Mucosa of rectum (tissue), 2 donors: ENCODE measurements around the gene CMC4.

ENCODE experiments used
- H3K27ac ChIP-seq, 2 donors: one replicate each; pipeline ENCODE4 v1.7.0; 2013; ENCODE audit warnings: inconsistent platforms in 2 of 2, low read depth in 2 of 2, low read length in 2 of 2
- H3K27me3 ChIP-seq, 2 donors: one replicate each; pipeline ENCODE4 v1.7.0; 2013; ENCODE audit warnings: low read length in 2 of 2; ENCODE audit not compliant: control insufficient read depth in 2 of 2, insufficient read depth in 2 of 2
- H3K36me3 ChIP-seq, 2 donors: one replicate each; pipeline ENCODE4 v1.7.0; 2013; ENCODE audit warnings: low read length in 2 of 2; ENCODE audit not compliant: control insufficient read depth in 2 of 2, insufficient read depth in 2 of 2
- H3K4me1 ChIP-seq, 2 donors: one replicate each; pipeline ENCODE4 v1.7.0; 2013; ENCODE audit warnings: low read length in 2 of 2, mild to moderate bottlenecking in 1 of 2; ENCODE audit not compliant: control insufficient read depth in 2 of 2, insufficient read depth in 2 of 2
- H3K4me3 ChIP-seq, 2 donors: one replicate each; pipeline ENCODE4 v1.7.0; 2013; ENCODE audit warnings: low read length in 2 of 2
- H3K9ac ChIP-seq, 2 donors: one replicate each; pipeline ENCODE4 v1.7.0; 2013; ENCODE audit warnings: low read length in 2 of 2, low read depth in 1 of 2, mild to moderate bottlenecking in 1 of 2
- H3K9me3 ChIP-seq, 2 donors: one replicate each; pipeline ENCODE4 v1.7.0; 2013; ENCODE audit warnings: low read length in 2 of 2; ENCODE audit not compliant: control insufficient read depth in 2 of 2
- donor health status: healthy.
- donor health status: Normal muscosa, but diverticular disease.

Gene CMC4, protein sequence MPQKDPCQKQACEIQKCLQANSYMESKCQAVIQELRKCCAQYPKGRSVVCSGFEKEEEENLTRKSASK

DNA sequence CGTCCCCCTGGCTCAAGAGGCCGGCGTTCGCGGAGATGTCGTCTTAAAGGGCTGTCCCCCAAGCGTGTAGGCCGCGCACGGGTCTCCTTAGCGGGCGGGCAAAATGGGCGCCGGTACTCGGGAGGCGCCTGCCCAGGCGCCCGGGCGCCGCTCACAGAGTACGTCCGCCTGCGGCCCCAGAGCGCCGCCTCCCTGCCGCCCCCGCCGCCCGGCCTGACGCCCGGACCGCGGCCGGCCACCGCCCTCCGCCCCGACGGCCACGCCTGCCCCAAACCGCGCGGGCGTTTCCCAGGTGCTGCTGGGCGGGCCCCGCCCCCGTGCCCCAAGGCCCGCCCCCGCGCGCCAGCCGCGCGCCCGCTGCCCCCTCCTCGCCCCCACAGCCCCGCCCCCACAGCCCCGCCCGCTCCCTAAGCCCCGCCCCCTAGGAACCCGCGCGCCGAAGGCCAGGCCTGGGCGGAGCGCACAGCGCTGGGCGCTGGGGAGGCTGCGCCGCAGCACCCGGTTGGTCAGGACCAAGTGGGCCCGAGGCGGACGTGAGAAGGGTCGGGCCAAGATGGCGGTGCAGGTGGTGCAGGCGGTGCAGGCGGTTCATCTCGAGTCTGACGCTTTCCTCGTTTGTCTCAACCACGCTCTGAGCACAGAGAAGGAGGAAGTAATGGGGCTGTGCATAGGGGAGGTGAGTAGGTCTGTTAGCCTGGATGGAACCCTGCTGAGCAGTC is at the start of gene CMC4, which contains the start of the genes BRCC3 and MTCP1:
TSS of gene CMC4 (minus strand) at position 162 of the 719 bp plus-strand sequence. CDS start 7,113 bp downstream, outside the sequence.
TSS of gene BRCC3 (plus strand) at position 534 of the 719 bp plus-strand sequence. CDS start at position 554, 20 bp downstream.
TSS of gene MTCP1 (minus strand) at position 162 of the 719 bp plus-strand sequence. CDS start 5,126 bp downstream, outside the sequence.
- Histone ChIP-seq H3K4me1 (peaks cover 0 to 4% of the 10 kb centered on the region in 2 donors), H3K36me3 (peaks cover 0 to 3% of the 10 kb centered on the region in 2 donors), H3K27ac (peak within 1 kb of the TSS; percentile 81 to 89), H3K9me3 (no peaks in the 10 kb centered on the region), H3K9ac (peak within 1 kb of the TSS; percentile 76 to 79), H3K27me3 (no peaks in the 10 kb centered on the region), H3K4me3 (peak within 1 kb of the TSS; percentile 81 to 86)

GRCh38 chrX:155115174-155115819 is 44.4 kb upstream of the CMC4 start:
- H3K27ac ChIP-seq = no peak overlapping the region
- no peaks in the 10 kb centered on the region for H3K27me3 ChIP-seq
- H3K36me3 ChIP-seq = peaks cover 0 to 7% of the 10 kb centered on the region in 2 donors
- no peaks in the 10 kb centered on the region for H3K9me3 ChIP-seq
- no peaks in the 10 kb centered on the region for H3K4me1 ChIP-seq
- no peak overlapping the region for H3K4me3 ChIP-seq
- H3K9ac ChIP-seq = no peak overlapping the region

DNA sequence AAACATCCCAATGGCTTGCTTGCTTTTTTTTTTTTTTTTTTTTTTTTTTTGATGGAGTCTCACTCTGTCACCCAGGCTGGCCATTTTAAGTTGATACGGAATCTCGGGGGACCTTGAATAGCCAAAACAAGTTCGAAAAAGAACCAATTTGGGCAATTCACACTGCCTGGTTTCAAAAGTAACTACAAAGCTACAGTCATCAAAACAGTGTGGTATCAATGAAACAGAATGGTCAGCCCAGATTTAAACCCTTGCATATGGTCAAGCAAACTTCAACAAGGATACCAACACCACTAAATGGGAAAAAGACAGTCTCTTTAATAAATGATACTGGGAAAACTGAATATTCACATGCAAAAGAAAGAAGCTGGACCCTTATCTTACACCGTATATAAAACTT is 42.2 kb upstream of the CMC4 start:
- Histone ChIP-seq H3K9me3 (no peaks in the 10 kb centered on the region), H3K4me1 (no peaks in the 10 kb centered on the region), H3K4me3 (no peak overlapping the region), H3K36me3 (peaks cover 0 to 7% of the 10 kb centered on the region in 2 donors), H3K27ac (no peak overlapping the region), H3K27me3 (no peaks in the 10 kb centered on the region), H3K9ac (no peak overlapping the region)

- H3K9me3 ChIP-seq = no peaks in the 10 kb centered on the region
- H3K4me1 ChIP-seq = no peaks in the 10 kb centered on the region
- H3K4me3 ChIP-seq = no peak overlapping the region
- no peak overlapping the region for H3K9ac ChIP-seq
- no peaks in the 10 kb centered on the region for H3K27me3 ChIP-seq
- no peak overlapping the region for H3K27ac ChIP-seq
- peaks cover 0 to 5% of the 10 kb centered on the region in 2 donors for H3K36me3 ChIP-seq
Observed at GRCh38 chrX:155112171-155112570, 41.2 kb upstream of the CMC4 start.

DNA sequence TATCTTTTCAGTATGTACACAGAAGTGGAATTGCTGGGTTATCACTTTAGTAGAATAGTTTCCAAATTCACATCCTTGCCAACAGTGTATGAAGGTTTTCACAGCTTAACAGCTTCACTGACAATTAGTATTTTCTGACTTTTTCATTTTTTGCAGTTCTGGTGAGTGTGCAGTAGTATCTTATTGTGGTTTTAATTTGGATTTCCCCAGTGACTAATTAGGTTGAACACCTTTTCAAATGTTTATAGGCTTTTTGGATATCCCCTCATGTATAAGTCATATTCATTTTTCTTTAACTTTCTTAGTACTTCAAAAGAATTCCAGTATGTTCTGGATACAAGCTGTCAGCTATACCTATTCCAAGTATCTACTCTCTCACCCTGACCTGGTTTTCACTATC is 37.5 kb upstream of the CMC4 start:
- Histone ChIP-seq H3K36me3 (no peaks in the 10 kb centered on the region), H3K4me1 (no peaks in the 10 kb centered on the region), H3K9me3 (no peaks in the 10 kb centered on the region), H3K4me3 (no peak overlapping the region), H3K9ac (no peak overlapping the region), H3K27me3 (no peaks in the 10 kb centered on the region), H3K27ac (no peak overlapping the region)

DNA sequence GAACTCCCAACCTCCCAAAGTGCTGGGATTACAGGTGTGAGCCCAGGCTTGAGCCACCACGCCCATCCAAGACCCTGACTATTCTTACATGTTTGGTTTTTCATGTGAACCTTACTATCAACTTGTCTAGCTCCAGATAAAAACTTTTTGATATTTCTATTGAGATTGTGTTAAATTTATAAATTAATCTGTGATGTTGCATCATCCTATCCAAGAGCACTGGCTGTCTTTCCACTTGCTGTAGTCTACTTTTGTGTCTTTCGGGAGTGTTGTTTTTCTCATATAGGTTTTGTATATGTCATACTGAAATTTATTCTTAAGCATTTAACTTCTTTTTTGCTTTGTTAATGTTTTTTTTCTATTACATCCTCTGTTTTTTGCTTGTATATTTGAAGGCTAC is 35.0 kb upstream of the CMC4 start:
- no peak overlapping the region for H3K27ac ChIP-seq
- no peak overlapping the region for H3K4me3 ChIP-seq
- no peak overlapping the region for H3K9ac ChIP-seq
- no peaks in the 10 kb centered on the region for H3K36me3 ChIP-seq
- H3K27me3 ChIP-seq = no peaks in the 10 kb centered on the region
- H3K9me3 ChIP-seq = no peaks in the 10 kb centered on the region
- no peaks in the 10 kb centered on the region for H3K4me1 ChIP-seq

DNA sequence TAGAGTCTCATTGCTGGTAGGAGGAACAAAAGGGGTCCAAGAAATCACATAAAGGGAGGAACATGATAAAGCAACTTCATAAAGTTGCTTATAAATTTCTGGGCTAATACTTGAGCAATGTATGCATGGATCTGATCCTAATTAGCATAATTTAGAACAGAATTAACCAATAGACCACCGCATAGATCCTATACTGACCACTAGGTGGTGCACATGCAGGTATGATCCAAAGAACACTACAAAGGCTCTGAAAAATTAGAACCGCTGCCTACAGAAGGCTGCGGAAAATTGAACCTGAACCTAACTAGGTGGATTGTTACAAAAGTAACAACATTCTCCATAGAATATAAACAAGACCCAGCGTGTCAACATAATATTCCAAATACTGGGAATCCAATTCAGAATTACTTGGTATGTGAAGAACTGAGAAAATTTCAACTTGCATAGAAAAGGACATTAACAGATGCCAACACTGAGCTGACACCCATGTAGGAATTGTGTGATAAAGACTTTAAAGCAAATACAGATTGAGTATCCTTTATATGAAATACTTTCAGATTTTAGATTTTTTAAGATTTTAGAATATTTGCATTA is 23.6 kb upstream of the CMC4 start:
- H3K9ac ChIP-seq = no peak overlapping the region
- no peaks in the 10 kb centered on the region for H3K27me3 ChIP-seq
- H3K27ac ChIP-seq = no peak overlapping the region
- no peak overlapping the region for H3K4me3 ChIP-seq
- H3K9me3 ChIP-seq = no peaks in the 10 kb centered on the region
- H3K4me1 ChIP-seq = no peaks in the 10 kb centered on the region
- H3K36me3 ChIP-seq = no peaks in the 10 kb centered on the region

DNA sequence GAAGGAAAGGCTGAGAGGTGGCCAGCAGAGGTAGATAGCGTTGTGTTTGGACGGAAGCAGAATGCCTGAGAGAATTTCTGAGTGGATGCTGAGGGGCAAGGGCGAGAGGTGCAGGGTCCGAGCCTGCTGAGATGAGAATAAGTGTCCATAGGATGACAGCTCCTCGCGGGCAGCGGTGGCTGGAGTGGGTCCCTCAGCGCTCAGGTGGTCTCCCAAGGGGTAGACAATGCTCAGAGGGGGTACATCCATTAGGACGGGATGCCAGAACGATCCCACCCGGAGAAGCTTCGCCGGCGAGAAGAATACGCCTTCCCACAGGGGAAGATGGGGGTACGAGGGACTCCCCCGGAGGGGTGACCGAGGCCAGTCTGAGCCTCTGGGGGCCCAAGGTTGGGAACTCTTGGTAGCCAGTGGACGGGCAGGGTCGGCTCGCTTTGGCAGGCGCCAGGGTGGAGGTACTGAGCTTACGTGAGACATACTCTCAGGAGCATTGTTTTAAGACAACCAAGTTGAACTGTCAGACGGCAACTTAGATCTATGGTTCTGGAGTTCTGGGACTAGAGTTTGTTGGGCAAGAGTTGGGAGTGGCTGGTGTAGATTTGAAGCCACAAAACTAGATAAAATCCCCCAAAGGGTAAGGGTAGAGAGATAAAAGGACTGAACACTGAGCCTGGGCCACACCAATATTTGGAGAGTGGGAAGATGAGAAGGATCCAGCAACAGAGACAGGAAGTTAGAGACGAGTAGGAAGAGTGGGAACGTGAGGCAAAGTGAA is 16.2 kb upstream of the CMC4 start:
- H3K4me3 ChIP-seq = no peak overlapping the region
- no peak overlapping the region for H3K9ac ChIP-seq
- H3K27me3 ChIP-seq = no peaks in the 10 kb centered on the region
- H3K27ac ChIP-seq = no peak overlapping the region
- no peaks in the 10 kb centered on the region for H3K9me3 ChIP-seq
- no peaks in the 10 kb centered on the region for H3K4me1 ChIP-seq
- H3K36me3 ChIP-seq = peaks cover 0 to 8% of the 10 kb centered on the region in 2 donors

DNA sequence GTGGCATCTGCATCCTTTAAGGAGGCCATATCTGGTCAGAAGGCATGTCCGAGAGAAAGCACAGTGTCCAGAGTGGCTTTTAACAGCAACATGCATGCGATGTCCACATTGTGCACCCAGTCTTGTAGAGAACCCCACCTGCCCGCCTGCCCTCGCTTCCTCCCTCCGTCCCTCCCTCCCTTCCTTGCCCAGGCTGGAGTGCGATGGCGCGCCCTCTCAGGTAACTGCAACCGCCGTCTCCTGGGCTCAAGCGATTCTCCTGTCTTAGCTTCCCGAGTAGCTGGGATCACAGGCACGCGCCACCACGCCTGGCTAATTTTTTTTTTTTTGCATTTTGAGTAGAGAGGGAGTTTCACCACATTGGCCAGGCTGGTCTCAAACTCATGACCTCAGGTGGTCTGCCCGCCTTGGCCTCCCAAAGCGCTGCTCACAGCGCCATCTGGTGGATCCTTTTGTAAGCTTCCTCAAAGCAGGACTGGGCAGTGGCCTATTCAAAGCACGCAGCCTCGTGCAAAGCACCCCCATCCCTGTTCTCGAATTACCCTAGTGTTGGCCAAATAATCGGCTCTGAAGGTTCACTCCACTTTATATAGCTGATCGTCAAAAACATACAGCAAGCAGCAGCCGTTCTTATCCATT is 15.4 kb upstream of the CMC4 start:
- H3K27me3 ChIP-seq = no peaks in the 10 kb centered on the region
- no peak overlapping the region for H3K27ac ChIP-seq
- H3K36me3 ChIP-seq = peaks cover 0 to 8% of the 10 kb centered on the region in 2 donors
- no peaks in the 10 kb centered on the region for H3K4me1 ChIP-seq
- H3K9me3 ChIP-seq = no peaks in the 10 kb centered on the region
- no peak overlapping the region for H3K4me3 ChIP-seq
- H3K9ac ChIP-seq = no peak overlapping the region
